GM23248 (cell line): ENCODE results near the gene ARHGAP25. TPM values are rescaled to one million over a fixed set of nuclear protein-coding genes. Genes with fewer than 3 reads are reported as not detected.
A peak's percentile ranks its signal among the peaks of the same experiment; 100 is the strongest.

Experiments used
- DNase-seq: peaks from one replicate; pipeline ENCODE4 v3.0.0-alpha.2; 2015
- H2AFZ ChIP-seq: fragments of 200-600 bp; sonication (generic); 2 replicates; pipeline ENCODE4 v1.6.1; 2016; ENCODE audit warnings: antibody characterized with exemption
- H3F3A ChIP-seq: fragments of 200-600 bp; sonication (generic); 2 replicates; pipeline ENCODE4 v1.6.1; 2016; ENCODE audit warnings: mild to moderate bottlenecking, antibody characterized with exemption, mixed run types; ENCODE audit not compliant: insufficient read depth
- H3K27ac ChIP-seq: fragments of 200-600 bp; sonication (generic); 2 replicates; pipeline ENCODE4 v1.5.1; 2016; ENCODE audit warnings: mild to moderate bottlenecking
- H3K27me3 ChIP-seq: fragments of 200-600 bp; sonication (generic); replicated peaks from 2 replicates; pipeline ENCODE4 v1.6.1; 2016; ENCODE audit warnings: mild to moderate bottlenecking; ENCODE audit not compliant: insufficient read depth
- H3K36me3 ChIP-seq: fragments of 200-600 bp; sonication (generic); 2 replicates; pipeline ENCODE4 v1.6.1; 2016; ENCODE audit warnings: low read depth, mild to moderate bottlenecking
- H3K4me1 ChIP-seq: fragments of 200-600 bp; sonication (generic); 2 replicates; pipeline ENCODE4 v1.6.1; 2016; ENCODE audit warnings: mild to moderate bottlenecking; ENCODE audit not compliant: insufficient read depth
- H3K4me2 ChIP-seq: fragments of 200-600 bp; sonication (generic); one replicate; pipeline ENCODE4 v1.6.1; 2016; ENCODE audit warnings: mild to moderate bottlenecking; ENCODE audit not compliant: unreplicated experiment
- H3K4me3 ChIP-seq: fragments of 200-600 bp; sonication (generic); 2 replicates; pipeline ENCODE4 v1.5.1; 2016; ENCODE audit warnings: mild to moderate bottlenecking
- H3K79me2 ChIP-seq: fragments of 200-600 bp; sonication (generic); 2 replicates; pipeline ENCODE4 v1.6.1; 2016; ENCODE audit warnings: mild to moderate bottlenecking; ENCODE audit not compliant: insufficient read depth
- H3K9ac ChIP-seq: fragments of 200-600 bp; sonication (generic); 2 replicates; pipeline ENCODE4 v1.6.1; 2016; ENCODE audit warnings: mild to moderate bottlenecking
- H3K9me2 ChIP-seq: fragments of 200-600 bp; sonication (generic); 2 replicates; pipeline ENCODE4 v1.6.1; 2016; ENCODE audit warnings: mixed run types, mild to moderate bottlenecking, moderate library complexity; ENCODE audit not compliant: insufficient read depth
- H3K9me3 ChIP-seq: fragments of 200-600 bp; sonication (generic); one replicate; pipeline ENCODE4 v1.6.1; 2017; ENCODE audit warnings: low read depth
- H4K20me1 ChIP-seq: fragments of 200-600 bp; sonication (generic); 2 replicates; pipeline ENCODE4 v1.6.0; 2016; ENCODE audit not compliant: insufficient read depth
- EZH2 ChIP-seq: fragments of 200-600 bp; sonication (generic); IDR thresholded peaks from 2 replicates; pipeline ENCODE4 v1.6.1; 2018; ENCODE audit warnings: antibody characterized with exemption, mild to moderate bottlenecking; ENCODE audit not compliant: insufficient read depth, poor library complexity, severe bottlenecking
- EZH2phosphoT487 ChIP-seq: fragments of 200-600 bp; sonication (generic); IDR thresholded peaks from 2 replicates; pipeline ENCODE4 v1.6.1; 2018; ENCODE audit warnings: antibody characterized with exemption, moderate library complexity, mild to moderate bottlenecking, low read depth; ENCODE audit not compliant: insufficient read depth
- WGBS, 2 experiments: methylation state at CpG; one replicate each; pipeline ENCODE4 v1.1.6; 2015 to 2017; ENCODE audit warnings: low lambda C conversion rate in 2 of 2, low coverage in 1 of 2; ENCODE audit errors: missing lambda C conversion rate in 2 of 2; 5-methylcytosine and 5-hydroxymethylcytosine counted together
- in situ Hi-C: fragments of 300-500 bp; cut with MboI; formaldehyde crosslinking; loops from 2 replicates; pipeline ENCODE4 v1.15.0; 2020
- polyA plus RNA-seq: library from polyadenylated mRNA; unstranded; fragments of >200 nt; fragmentation: Nextera tagmentation; extraction: Ambion mirVana; gene quantifications from 2 replicates; pipeline ENCODE4 v1.2.1, GENCODE V29; 2016
- total RNA-seq: library from RNA; depleted of rRNA; stranded (reverse); fragments of >200 nt; shearing (Covaris generic); gene quantifications from 2 replicates; pipeline ENCODE4 v1.2.3, GENCODE V29; 2014

Gene ARHGAP25
- total and polyA plus RNA-seq, 2 experiments from 2014 or later: not detected

- WGBS, 2 experiments: 85 to 86% methylated on average over 12 of the region's 12 CpGs
- Histone ChIP-seq H3K27me3 (no peaks in the 10 kb centered on the region), H4K20me1 (no peaks in the 10 kb centered on the region), H3K9ac (no peak overlapping the region), H2AFZ (0 out of 2 replicates have a peak overlapping the region, but pooled peaks have one; percentile 39), H3K4me3 (no peak overlapping the region), H3K4me2 (no peak overlapping the region), H3K36me3 (no peaks in the 10 kb centered on the region), H3K79me2 (no peaks in the 10 kb centered on the region), H3K9me2 (no peaks in the 10 kb centered on the region), H3F3A (no peaks in the 10 kb centered on the region), H3K27ac (no peak overlapping the region), H3K4me1 (peaks cover 8% of the 10 kb centered on the region; the same call in 1 of the 2 replicates), H3K9me3 (no peaks in the 10 kb centered on the region)
- TF ChIP-seq EZH2phosphoT487 (no peak), EZH2 (no peak)
- DNase-seq: no peak
- in situ Hi-C loops: no loop called here
These were observed 16.2 kb downstream of the ARHGAP25 start for GRCh38 chr2:68750592-68751396.

- 0 out of 2 replicates have a peak overlapping the region, but pooled peaks have one; percentile 39 for H2AFZ ChIP-seq
- H3K4me3 ChIP-seq: no peak overlapping the region
- no peaks in the 10 kb centered on the region for H3K9me2 ChIP-seq
- DNase-seq: peak; percentile 90
- H4K20me1 ChIP-seq: no peaks in the 10 kb centered on the region
- no peaks in the 10 kb centered on the region for H3K36me3 ChIP-seq
- H3K4me2 ChIP-seq: peak overlapping the region; percentile 69
- 12 to 13% methylated on average over 15 of the region's 15 CpGs for WGBS, 2 experiments
- no peaks in the 10 kb centered on the region for H3K79me2 ChIP-seq
- no peaks in the 10 kb centered on the region for H3K27me3 ChIP-seq
- peaks cover 8% of the 10 kb centered on the region; the same call in 1 of the 2 replicates for H3K4me1 ChIP-seq
- H3K27ac ChIP-seq: no peak overlapping the region
- H3K9ac ChIP-seq: no peak overlapping the region
- no peaks in the 10 kb centered on the region for H3K9me3 ChIP-seq
- no peaks in the 10 kb centered on the region for H3F3A ChIP-seq
- no peak for TF ChIP-seq EZH2phosphoT487
- TF ChIP-seq EZH2: no peak
- in situ Hi-C loops: no loop called here
These were observed 17.1 kb downstream of the ARHGAP25 start for GRCh38 chr2:68751397-68752339.

- no peak overlapping the region for H3K4me2 ChIP-seq
- 68 to 73% methylated on average over 4 of the region's 4 CpGs for WGBS, 2 experiments
- H3F3A ChIP-seq: no peaks in the 10 kb centered on the region
- no peaks in the 10 kb centered on the region for H3K79me2 ChIP-seq
- no peaks in the 10 kb centered on the region for H3K27me3 ChIP-seq
- H3K4me1 ChIP-seq: peaks cover 8% of the 10 kb centered on the region; the same call in 1 of the 2 replicates
- no peaks in the 10 kb centered on the region for H3K36me3 ChIP-seq
- H3K9me2 ChIP-seq: no peaks in the 10 kb centered on the region
- no peaks in the 10 kb centered on the region for H3K9me3 ChIP-seq
- H4K20me1 ChIP-seq: no peaks in the 10 kb centered on the region
- TF ChIP-seq EZH2phosphoT487: no peak
- no peak for TF ChIP-seq EZH2
- no peak overlapping the region for H3K27ac ChIP-seq
- in situ Hi-C loops: no loop called here
- DNase-seq: no peak
- H3K9ac ChIP-seq: no peak overlapping the region
- no peak overlapping the region for H2AFZ ChIP-seq
- no peak overlapping the region for H3K4me3 ChIP-seq
These were observed 18.7 kb downstream of the ARHGAP25 start for GRCh38 chr2:68753318-68753717.

GRCh38 chr2:68755071-68755470, 20.5 kb downstream of the ARHGAP25 start:
- Histone ChIP-seq H3K27me3 (peaks cover 14% of the 10 kb centered on the region; the same call in 1 of the 2 replicates), H3F3A (no peaks in the 10 kb centered on the region), H3K9me2 (no peaks in the 10 kb centered on the region), H3K4me2 (no peak overlapping the region), H3K9ac (no peak overlapping the region), H3K4me1 (peaks cover 8% of the 10 kb centered on the region; the same call in 1 of the 2 replicates), H3K4me3 (no peak overlapping the region), H2AFZ (no peak overlapping the region), H3K27ac (no peak overlapping the region), H3K9me3 (no peaks in the 10 kb centered on the region), H4K20me1 (no peaks in the 10 kb centered on the region), H3K79me2 (no peaks in the 10 kb centered on the region), H3K36me3 (no peaks in the 10 kb centered on the region)
- DNase-seq: peak; percentile 4
- no peak for TF ChIP-seq EZH2phosphoT487
- no peak for TF ChIP-seq EZH2
- in situ Hi-C loops: no loop called here
